Brain pericyte (primary cell): ENCODE results near the gene GRM1.

ENCODE experiments used
- DNase-seq: peaks from one replicate; pipeline ENCODE4 v3.0.0-alpha.2; 2012; ENCODE audit warnings: low read depth, low spot score

The GRM1 gene

GRCh38 chr6:146315381-146316174 is 286.7 kb downstream of the GRM1 start:
- no peak for DNase-seq

GRCh38 chr6:146316175-146316495 is 287.3 kb downstream of the GRM1 start:
- DNase-seq: no peak

- no peak for DNase-seq
These were observed 302.2 kb downstream of the GRM1 start for GRCh38 chr6:146331013-146331412.

- no peak for DNase-seq
These were observed 306.5 kb downstream of the GRM1 start for GRCh38 chr6:146335336-146335735.

GRCh38 chr6:146336191-146336590 is 307.3 kb downstream of the GRM1 start:
- DNase-seq: no peak

GRCh38 chr6:146337376-146337775 is 308.5 kb downstream of the GRM1 start:
- DNase-seq: no peak

- DNase-seq: no peak
These were observed 310.9 kb downstream of the GRM1 start for GRCh38 chr6:146339716-146340115.

- no peak for DNase-seq
These were observed 312.8 kb downstream of the GRM1 start for GRCh38 chr6:146341493-146342230.

- no peak for DNase-seq
These were observed 316.7 kb downstream of the GRM1 start for GRCh38 chr6:146345598-146345997.

GRCh38 chr6:146347090-146347489 is 318.2 kb downstream of the GRM1 start:
- DNase-seq: no peak

GRCh38 chr6:146347690-146348089 is 318.8 kb downstream of the GRM1 start:
- no peak for DNase-seq

GRCh38 chr6:146351018-146351417 is 322.2 kb downstream of the GRM1 start:
- DNase-seq: no peak

- no peak for DNase-seq
These were observed 323.3 kb downstream of the GRM1 start for GRCh38 chr6:146352163-146352562.

- DNase-seq: no peak
These were observed 325.6 kb downstream of the GRM1 start for GRCh38 chr6:146354451-146354850.

- no peak for DNase-seq
These were observed 326.7 kb downstream of the GRM1 start for GRCh38 chr6:146355521-146356100.

GRCh38 chr6:146357578-146358430 is 328.9 kb downstream of the GRM1 start:
- DNase-seq: peak; percentile 30

- DNase-seq: peak; percentile 8
These were observed 329.7 kb downstream of the GRM1 start for GRCh38 chr6:146358431-146359046.

GRCh38 chr6:146359131-146359530 is 330.3 kb downstream of the GRM1 start:
- no peak for DNase-seq

GRCh38 chr6:146361128-146361924 is 332.5 kb downstream of the GRM1 start:
- DNase-seq: no peak

GRCh38 chr6:146363838-146364607 is 335.2 kb downstream of the GRM1 start:
- DNase-seq: no peak
